SK-N-MC (cell line): Measurements from ENCODE around the gene KLF18.

Experiments
- EZH2 ChIP-seq: fragments of 200-600 bp; sonication (generic); IDR thresholded peaks from one replicate; pipeline ENCODE4 v1.6.1; 2017; ENCODE audit warnings: antibody characterized with exemption
- POLR2AphosphoS5 ChIP-seq: IDR thresholded peaks from 2 replicates; pipeline ENCODE4 v1.6.1; 2012; ENCODE audit warnings: mild to moderate bottlenecking, low read depth, low read length, borderline replicate concordance

DNA sequence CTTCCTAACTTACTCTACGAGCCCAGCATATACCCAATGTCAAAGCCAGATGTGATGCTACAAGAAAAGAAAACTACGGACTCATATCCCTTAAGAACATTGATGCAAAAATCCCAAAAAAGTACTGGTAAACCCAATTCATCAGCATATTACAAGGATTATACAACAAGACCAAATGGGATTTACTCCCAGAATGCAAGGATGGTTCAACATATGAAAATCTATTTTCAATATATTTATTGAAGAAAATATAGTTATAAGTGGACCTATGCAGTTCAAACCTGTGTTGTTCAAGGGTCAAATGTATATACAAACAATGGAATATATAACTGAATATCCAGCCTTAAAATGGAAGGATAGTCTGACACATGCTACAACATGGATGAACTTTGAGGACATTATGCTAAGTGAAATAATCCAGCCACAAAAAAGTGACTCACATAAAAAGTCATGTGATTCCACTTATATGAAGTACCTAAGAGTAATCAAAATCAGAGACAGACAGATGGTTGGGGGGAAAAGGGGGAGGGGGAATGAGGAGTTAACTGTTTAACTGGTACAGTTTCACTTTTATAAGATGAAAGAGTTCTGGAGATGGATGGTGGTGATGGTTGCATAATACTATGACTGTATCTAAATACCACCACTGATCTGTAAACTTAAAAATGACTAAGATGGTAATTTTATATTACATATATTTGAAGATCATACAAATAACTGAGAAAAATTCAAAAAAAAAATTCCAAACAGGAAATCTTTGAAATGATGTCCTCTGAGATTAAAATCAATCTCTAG is 3.7 kb upstream of the KLF18 start:
- TF ChIP-seq EZH2 (no peak), POLR2AphosphoS5 (no peak)
